ENCODE data around the gene ADAMTSL2.

Gene ADAMTSL2

DNA sequence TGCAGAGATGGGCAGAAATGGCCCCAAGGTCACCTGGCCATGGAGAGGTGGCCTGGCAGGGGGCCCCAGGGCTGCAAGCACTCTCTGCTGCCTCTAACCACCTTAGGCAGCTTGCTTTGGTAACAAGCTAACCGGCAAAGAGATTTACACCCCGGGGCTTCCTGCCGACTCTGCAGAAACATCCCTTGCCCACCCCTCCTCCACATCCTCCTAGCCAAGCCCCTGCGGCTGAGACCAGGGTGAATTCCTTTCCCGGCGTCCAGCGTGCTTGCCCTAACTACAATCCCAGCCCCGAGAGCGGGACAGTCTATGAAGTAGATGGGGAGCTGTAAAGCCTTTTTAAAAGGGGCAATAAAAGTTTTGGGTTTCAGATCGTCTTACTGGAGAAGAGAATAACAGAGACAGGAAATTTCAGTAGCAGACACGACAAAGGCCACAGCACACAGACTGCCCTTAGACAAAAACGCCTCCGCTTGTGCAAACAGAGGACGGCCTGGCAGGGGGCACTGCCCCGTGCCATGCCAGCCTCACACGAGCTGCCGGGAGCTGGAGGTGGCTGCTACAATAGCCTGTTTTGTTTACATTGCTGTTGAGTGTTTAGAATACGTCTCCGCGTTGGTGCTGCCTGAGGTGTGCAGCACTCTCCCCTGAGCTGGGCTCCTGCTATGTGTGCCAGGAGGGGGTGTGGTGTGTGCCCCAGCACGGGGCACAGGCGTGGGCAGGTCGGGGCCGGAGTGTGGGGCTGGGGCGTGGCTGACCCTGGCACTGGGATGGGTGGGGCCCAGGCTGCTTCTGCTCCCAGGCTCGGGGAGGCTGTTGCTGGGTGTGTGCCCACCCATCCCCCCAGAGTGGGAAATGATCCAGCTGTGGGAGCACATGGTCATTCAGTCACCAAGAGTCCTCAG, 25.1 kb upstream of the ADAMTSL2 start:
- TF ChIP-seq, protein P1, sequence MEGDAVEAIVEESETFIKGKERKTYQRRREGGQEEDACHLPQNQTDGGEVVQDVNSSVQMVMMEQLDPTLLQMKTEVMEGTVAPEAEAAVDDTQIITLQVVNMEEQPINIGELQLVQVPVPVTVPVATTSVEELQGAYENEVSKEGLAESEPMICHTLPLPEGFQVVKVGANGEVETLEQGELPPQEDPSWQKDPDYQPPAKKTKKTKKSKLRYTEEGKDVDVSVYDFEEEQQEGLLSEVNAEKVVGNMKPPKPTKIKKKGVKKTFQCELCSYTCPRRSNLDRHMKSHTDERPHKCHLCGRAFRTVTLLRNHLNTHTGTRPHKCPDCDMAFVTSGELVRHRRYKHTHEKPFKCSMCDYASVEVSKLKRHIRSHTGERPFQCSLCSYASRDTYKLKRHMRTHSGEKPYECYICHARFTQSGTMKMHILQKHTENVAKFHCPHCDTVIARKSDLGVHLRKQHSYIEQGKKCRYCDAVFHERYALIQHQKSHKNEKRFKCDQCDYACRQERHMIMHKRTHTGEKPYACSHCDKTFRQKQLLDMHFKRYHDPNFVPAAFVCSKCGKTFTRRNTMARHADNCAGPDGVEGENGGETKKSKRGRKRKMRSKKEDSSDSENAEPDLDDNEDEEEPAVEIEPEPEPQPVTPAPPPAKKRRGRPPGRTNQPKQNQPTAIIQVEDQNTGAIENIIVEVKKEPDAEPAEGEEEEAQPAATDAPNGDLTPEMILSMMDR (IDR thresholded peaks at IDR 0.05; ENCODE audit: borderline replicate concordance, control extremely low read depth, extremely low read depth, insufficient read depth, missing control alignments), result no peak
- in situ Hi-C loops (cut with MboI; ENCODE audit: low sequenced_read_pairs, unreplicated experiment), result no loop called here
- DNase-seq (ENCODE audit: low spot score), result no peak

DNA sequence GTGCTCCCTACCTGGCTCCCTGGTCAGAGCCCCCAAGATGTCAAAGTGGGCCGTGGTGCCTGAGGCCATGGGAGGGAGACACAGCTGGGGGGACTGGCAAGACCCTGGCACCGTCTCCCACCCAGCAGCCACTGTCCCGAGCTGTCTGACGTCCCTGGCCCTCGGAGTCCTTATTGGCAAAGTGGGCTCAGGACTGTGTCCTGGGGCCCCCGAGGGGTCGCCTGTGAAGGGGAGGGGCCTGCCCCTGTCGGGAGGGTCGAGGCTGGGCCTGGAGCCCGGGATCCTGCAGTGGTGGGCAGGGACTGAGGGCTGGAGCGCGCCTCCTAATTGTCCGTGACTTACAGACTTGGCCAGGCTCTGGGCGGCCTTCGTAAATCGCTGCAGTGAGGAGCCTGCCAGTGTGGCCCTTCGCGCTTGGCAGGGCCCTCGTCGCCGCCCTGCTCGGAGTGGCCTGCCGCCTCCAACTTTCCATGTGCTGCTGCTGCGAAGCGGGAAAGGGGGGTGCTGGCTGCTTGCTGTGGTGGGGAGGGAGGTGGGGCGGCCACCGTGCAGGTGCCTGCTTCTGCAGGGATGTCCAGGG, 23.5 kb upstream of the ADAMTSL2 start:
- in situ Hi-C loops (cut with MboI; ENCODE audit: low sequenced_read_pairs, unreplicated experiment), result no loop called here
- TF ChIP-seq, protein P1 (IDR thresholded peaks at IDR 0.05; ENCODE audit: borderline replicate concordance, control extremely low read depth, extremely low read depth, insufficient read depth, missing control alignments), result no peak
- DNase-seq (ENCODE audit: low spot score), result no peak

DNA sequence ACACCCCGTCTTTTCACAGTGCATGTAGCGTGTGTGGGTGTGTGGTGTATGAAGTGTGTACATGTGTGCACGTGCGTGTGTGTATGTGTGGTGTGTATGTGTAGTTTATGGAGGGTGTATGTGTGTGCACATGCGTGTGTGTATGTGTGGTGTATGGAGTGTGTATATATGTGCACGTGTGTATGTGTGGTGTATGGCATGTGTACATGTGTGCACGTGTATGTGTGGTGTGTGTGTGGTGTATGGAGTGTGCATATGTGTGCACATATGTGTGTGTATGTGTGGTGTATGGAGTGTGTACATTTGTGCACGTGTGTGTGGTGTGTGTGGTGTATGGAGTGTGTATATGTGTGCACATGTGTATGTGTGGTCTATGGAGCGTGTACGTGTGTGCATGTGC, 22.9 kb upstream of the ADAMTSL2 start:
- TF ChIP-seq, protein P1 (IDR thresholded peaks at IDR 0.05; ENCODE audit: borderline replicate concordance, control extremely low read depth, extremely low read depth, insufficient read depth, missing control alignments), result no peak
- in situ Hi-C loops (cut with MboI; ENCODE audit: low sequenced_read_pairs, unreplicated experiment), result no loop called here
- DNase-seq (ENCODE audit: low spot score), result no peak

DNA sequence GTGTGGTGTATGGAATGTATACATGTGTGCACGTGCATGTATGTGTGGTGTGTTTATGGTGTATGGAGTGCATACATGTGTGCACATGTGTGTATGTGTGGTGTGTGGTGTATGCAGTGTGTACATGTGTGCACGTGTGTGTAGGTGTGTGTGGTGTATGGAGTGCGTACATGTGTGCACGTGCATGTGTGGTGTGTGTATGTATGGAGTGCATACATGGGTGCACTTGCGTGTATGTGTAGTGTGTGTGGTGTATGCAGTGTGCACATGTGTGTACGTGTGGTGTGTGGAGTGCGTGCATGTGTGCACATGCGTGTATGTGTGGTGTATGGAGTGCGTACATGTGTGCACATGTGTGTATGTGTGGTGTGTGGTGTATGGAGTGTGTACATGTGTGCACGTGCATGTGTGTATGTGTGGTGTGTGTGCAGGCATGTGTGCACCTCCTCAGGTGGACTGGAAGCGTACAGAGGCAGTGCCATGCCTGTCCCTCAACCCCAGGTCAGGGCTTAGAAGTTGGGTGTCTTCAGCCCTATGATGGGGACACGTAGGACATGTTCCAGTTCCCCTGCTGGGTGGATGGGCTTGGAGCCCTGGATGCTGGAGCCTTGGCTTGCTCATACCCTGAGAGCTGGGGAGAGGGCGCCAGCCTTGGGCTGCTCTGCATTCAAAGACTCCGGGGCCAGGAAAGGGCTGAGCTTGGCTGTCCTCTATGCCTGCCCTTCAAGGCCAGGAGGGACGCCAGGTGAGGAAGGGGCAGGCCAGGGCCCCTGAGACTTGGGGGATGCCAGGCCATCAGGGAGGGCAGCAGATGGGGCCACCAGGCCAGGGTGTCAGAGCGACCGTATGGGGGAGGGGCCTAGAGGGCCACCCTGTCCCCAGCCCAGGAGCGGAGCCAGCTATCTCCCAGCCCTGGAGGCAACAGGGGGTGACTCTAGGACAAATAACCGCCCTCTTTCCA, 22.0 kb upstream of the ADAMTSL2 start:
- TF ChIP-seq, protein P1 (IDR thresholded peaks at IDR 0.05; ENCODE audit: borderline replicate concordance, control extremely low read depth, extremely low read depth, insufficient read depth, missing control alignments), result no peak
- in situ Hi-C loops (cut with MboI; ENCODE audit: low sequenced_read_pairs, unreplicated experiment), result no loop called here
- DNase-seq (ENCODE audit: low spot score), result no peak

DNA sequence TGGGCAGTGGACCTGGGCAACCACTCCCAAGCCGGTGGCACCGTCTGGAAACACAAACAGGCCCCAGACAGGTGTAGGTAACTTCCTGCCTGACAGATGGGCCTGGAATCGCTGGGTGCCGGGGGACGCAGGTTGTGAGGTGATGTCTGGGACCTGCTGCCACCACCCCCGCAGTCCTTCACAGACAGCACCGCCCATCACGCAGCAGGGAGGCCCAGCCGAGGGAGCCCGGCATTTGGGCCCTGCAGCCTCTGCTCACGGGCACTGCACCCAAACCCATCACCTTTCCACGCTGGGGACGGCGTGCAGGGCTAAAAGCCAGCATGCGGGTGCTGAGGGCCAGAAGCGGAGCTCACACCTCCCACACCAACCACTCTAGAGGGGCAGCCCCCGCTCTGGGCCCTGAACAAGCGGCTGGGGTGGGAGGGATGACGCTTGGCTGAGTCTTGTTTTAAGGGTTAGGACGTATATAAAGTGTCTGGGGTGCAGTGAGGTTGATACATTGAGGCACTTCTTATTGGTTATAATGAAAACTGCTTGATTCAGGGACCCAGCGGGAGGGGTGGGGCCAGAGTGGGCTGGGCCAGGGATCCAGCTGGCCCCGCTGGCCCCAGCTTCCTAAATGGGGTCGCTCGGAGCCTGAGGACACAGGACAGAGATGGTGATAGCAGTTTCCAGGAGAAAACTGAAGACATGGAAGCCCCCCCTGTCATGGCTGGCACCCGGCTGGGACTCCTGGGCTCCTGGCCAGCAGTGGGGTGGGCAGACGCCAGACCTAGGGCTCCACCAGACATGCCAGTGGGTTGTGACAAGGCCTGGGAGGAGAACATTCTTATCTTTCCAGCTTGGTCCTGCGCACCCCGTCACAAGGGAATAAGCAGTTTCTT, 21.0 kb upstream of the ADAMTSL2 start:
- in situ Hi-C loops (cut with MboI; ENCODE audit: low sequenced_read_pairs, unreplicated experiment), result no loop called here
- TF ChIP-seq, protein P1 (IDR thresholded peaks at IDR 0.05; ENCODE audit: borderline replicate concordance, control extremely low read depth, extremely low read depth, insufficient read depth, missing control alignments), result no peak
- DNase-seq (ENCODE audit: low spot score), result no peak
